ENCODE measurements around the gene RPGRIP1L.

The RPGRIP1L gene

DNA sequence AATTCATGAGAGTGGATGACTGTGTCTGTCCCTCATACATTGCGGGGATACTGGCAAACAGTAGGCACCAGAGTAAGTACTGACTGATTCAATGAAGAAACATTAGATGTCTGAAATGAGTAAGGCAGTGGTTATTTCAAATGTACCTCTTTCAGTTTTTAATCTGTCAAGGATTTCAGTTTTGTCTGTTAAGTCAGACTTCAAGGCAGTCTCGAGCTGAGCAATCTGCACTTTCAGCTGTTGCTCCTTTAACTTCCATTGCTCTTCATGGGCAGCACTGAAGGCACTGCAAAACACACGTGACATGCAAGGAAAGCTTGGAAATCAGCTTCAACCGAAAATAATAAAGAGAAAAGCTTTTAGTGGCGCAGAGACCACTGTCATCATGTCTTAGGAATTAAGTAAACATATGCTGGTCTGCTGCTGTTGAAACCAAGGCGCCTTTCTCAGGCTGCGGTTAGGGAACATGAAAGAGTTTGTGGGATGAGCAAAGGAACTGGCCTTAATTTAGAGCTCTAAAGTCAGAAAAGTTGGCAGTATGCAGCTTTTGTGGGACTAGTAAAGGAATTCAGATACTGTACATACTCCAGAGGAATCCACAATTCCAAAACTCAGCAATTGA, 38.8 kb downstream of the RPGRIP1L start:
- TF ChIP-seq, protein P1, sequence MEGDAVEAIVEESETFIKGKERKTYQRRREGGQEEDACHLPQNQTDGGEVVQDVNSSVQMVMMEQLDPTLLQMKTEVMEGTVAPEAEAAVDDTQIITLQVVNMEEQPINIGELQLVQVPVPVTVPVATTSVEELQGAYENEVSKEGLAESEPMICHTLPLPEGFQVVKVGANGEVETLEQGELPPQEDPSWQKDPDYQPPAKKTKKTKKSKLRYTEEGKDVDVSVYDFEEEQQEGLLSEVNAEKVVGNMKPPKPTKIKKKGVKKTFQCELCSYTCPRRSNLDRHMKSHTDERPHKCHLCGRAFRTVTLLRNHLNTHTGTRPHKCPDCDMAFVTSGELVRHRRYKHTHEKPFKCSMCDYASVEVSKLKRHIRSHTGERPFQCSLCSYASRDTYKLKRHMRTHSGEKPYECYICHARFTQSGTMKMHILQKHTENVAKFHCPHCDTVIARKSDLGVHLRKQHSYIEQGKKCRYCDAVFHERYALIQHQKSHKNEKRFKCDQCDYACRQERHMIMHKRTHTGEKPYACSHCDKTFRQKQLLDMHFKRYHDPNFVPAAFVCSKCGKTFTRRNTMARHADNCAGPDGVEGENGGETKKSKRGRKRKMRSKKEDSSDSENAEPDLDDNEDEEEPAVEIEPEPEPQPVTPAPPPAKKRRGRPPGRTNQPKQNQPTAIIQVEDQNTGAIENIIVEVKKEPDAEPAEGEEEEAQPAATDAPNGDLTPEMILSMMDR (IDR thresholded peaks at IDR 0.05; ENCODE audit: borderline replicate concordance, insufficient read depth, low read depth, low read length) = no peak
- H3K4me3 ChIP-seq (ENCODE audit: low read depth, low read length) = no peak overlapping the region

DNA sequence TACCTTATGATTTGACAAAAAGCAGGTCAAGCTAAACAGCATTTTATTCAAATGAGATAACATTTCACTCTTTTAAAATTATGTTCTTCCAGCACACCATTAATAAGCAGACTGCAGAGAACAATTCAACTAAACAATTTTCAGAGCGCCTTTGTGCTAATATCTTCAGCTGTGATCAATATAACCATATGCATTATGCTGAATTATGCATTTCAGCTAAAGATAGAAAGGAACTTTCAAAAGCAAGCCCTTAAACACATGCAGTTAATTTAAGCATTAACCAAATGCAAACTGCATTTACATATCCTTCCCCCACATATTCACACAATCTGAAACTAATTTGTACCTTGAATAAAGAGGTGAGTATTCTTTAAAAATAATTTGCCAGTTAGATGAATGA, 41.6 kb downstream of the RPGRIP1L start:
- TF ChIP-seq, protein P1 (IDR thresholded peaks at IDR 0.05; ENCODE audit: borderline replicate concordance, insufficient read depth, low read depth, low read length) = no peak
- no peak overlapping the region for H3K4me3 ChIP-seq (ENCODE audit: low read depth, low read length)

DNA sequence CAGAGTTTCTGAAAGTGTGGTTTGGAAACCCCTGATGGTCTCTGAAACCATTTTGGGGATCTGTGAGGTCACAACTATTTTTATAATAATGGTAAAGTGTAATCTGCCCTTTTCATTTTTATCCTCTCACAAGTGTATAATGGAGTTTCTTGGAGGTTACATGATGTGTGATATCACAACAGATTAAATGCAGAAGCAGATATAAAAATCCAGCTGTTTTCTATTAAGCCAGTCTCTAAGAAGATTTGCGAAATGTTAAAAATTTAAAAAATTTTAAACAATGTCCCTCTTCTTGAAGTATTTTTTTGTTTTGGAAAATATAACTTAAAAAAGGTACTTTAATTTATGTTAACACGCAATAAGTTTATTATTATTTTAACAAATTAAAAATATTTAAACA, 48.7 kb downstream of the RPGRIP1L start:
- H3K4me3 ChIP-seq (ENCODE audit: low read depth, low read length) = no peak overlapping the region
- TF ChIP-seq, protein P1 (IDR thresholded peaks at IDR 0.05; ENCODE audit: borderline replicate concordance, insufficient read depth, low read depth, low read length) = no peak

DNA sequence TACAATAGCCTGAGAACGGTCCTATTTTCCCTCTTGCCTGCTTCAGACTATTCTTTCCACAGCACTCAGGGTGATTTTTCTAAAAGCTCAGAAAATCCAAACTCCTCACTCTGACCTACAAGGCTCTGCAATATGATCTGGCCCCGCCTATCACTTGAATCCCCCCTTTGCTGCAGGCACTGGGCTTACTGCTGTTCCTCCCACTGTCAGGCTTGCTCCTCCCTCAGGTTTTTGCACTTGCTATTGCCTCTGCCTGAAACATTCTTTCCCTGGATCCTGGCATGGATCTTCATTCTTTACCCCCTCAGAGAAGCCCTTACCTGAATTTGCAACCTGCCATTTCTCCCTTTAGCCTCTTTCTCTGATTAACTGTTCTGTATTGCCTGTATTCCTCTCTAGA, 52.3 kb downstream of the RPGRIP1L start:
- TF ChIP-seq, protein P1 (IDR thresholded peaks at IDR 0.05; ENCODE audit: borderline replicate concordance, insufficient read depth, low read depth, low read length) = no peak
- H3K4me3 ChIP-seq (ENCODE audit: low read depth, low read length) = no peak overlapping the region

DNA sequence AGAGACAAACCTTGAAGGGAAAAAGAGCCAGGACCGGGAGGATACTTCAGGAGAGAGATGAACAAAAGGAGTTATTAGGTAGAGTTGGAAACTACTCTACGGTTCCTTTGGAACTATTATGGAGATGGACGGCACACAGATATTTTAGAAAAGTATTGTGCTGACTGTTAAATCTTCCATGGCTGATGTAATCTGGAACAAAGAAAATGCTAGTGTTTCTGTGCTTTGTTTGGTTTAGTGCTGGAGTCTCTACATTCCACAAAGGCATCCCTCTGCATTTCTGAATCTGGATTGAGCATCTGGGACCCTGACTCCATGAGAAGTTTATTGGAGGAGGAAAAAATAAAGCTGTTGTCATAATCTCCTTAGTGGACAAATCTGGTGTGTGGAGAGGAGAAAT, 57.2 kb downstream of the RPGRIP1L start:
- TF ChIP-seq, protein P1 (IDR thresholded peaks at IDR 0.05; ENCODE audit: borderline replicate concordance, insufficient read depth, low read depth, low read length) = no peak
- H3K4me3 ChIP-seq (ENCODE audit: low read depth, low read length) = no peak overlapping the region

DNA sequence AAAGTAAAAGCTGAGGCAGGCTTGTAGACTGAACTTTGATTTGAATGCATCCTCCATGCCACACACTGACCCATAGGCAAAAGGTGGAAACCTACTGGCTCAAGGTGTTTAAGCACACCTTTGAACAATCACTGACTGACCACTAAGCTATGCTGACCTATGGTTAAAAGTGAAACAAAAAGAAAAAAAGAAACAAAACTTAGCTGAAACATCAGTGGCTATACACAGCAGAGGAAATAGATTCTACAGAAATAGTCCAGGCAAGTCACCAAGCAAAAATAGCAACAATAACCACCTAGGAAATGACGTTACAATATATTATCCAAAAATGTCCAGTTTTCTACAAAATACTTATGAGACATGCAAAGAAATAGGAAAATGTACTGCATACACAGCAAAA, 60.2 kb downstream of the RPGRIP1L start:
- TF ChIP-seq, protein P1 (IDR thresholded peaks at IDR 0.05; ENCODE audit: borderline replicate concordance, insufficient read depth, low read depth, low read length) = no peak
- H3K4me3 ChIP-seq (ENCODE audit: low read depth, low read length) = no peak overlapping the region

DNA sequence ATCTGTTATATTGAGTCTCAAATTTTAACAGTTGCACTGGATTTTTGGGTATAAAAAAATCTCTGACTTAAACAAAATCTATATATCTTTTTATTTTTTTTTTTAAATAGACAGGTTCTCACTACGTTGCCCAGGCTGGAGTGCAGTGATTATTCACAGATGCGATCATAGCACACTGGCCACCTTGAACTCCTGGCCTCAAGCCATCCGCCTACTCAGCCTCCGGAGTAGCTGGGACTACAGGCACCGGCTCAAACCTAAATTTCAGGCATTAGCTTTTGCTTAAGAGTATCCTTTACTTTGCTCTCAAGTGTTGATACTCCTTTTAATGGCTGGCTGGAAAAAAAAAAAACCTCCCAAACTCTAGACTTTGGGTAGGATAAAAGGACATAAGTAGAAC, 61.6 kb downstream of the RPGRIP1L start:
- H3K4me3 ChIP-seq (ENCODE audit: low read depth, low read length) = no peak overlapping the region
- TF ChIP-seq, protein P1 (IDR thresholded peaks at IDR 0.05; ENCODE audit: borderline replicate concordance, insufficient read depth, low read depth, low read length) = no peak

Data from GM12875 (cell line).